ENCODE measurements around the gene DMRT3. TPM values are rescaled to one million over a fixed set of nuclear protein-coding genes. Genes with fewer than 3 reads are reported as not detected.

The DMRT3 gene
- total RNA-seq, 4 donors from 2014 or later = not detected

GRCh38 chr9:1007312-1007711, 30.9 kb downstream of the DMRT3 start:
- Histone ChIP-seq H3K9me3 (no peaks in the 10 kb centered on the region), H3K27ac (no peak overlapping the region), H3K4me1 (peaks cover 0 to 6% (median 0%) of the 10 kb centered on the region in 4 donors), H3K4me3 (no peak overlapping the region), H3K36me3 (no peaks in the 10 kb centered on the region), H3K27me3 (peaks cover 47% of the 10 kb centered on the region)
- WGBS, 2 donors (ENCODE audit: low coverage in 1 of 2) = 69 to 86% methylated on average over 3 of the region's 3 CpGs
- no peak for DNase-seq
- TF ChIP-seq POLR2A (IDR thresholded peaks at IDR 0.05) = no peak
- TF ChIP-seq POLR2AphosphoS5 (IDR thresholded peaks at IDR 0.05) = no peak
- no peak for TF ChIP-seq EP300 (IDR thresholded peaks at IDR 0.05; ENCODE audit: low read depth)
- no peak for TF ChIP-seq CTCF (IDR thresholded peaks at IDR 0.05)
- in situ Hi-C loops (cut with MboI; ENCODE audit: low pct_ligation_motif_present in 1 of 4, low pct_unique_long_range_greater_than_20kb in 1 of 4, low sequenced_read_pairs in 3 of 4) (loop anchor here (5.0 to 25.0 kb wide), 3 partner anchors 113 to 395 kb away; no protein-coding TSS in a partner anchor), intact Hi-C loops (cut with DNase I; ENCODE audit: low total_unique reads) (no loop called here)

- H3K4me3 ChIP-seq = no peak overlapping the region
- no peak for DNase-seq
- in situ Hi-C loops (cut with MboI; ENCODE audit: low pct_ligation_motif_present in 1 of 4, low pct_unique_long_range_greater_than_20kb in 1 of 4, low sequenced_read_pairs in 3 of 4) (loop anchor here (5.0 to 25.0 kb wide), 3 partner anchors 113 to 396 kb away; no protein-coding TSS in a partner anchor), intact Hi-C loops (cut with DNase I; ENCODE audit: low total_unique reads) (no loop called here)
- no peak for TF ChIP-seq EP300 (IDR thresholded peaks at IDR 0.05; ENCODE audit: low read depth)
- TF ChIP-seq POLR2A (IDR thresholded peaks at IDR 0.05) = no peak
- no peak for TF ChIP-seq POLR2AphosphoS5 (IDR thresholded peaks at IDR 0.05)
- no peak for TF ChIP-seq CTCF (IDR thresholded peaks at IDR 0.05)
- peaks cover 0 to 6% (median 0%) of the 10 kb centered on the region in 4 donors for H3K4me1 ChIP-seq
- 89 to 90% methylated on average over 3 of the region's 3 CpGs for WGBS, 2 donors (ENCODE audit: low coverage in 1 of 2)
- no peaks in the 10 kb centered on the region for H3K36me3 ChIP-seq
- no peak overlapping the region for H3K27ac ChIP-seq
- H3K27me3 ChIP-seq = peaks cover 48% of the 10 kb centered on the region
- H3K9me3 ChIP-seq = no peaks in the 10 kb centered on the region
Measured at GRCh38 chr9:1008216-1008615, 31.8 kb downstream of the DMRT3 start.

GRCh38 chr9:1009101-1009707, 32.7 kb downstream of the DMRT3 start:
- no peaks in the 10 kb centered on the region for H3K36me3 ChIP-seq
- intact Hi-C loops (cut with DNase I; ENCODE audit: low total_unique reads) = no loop called here
- H3K27ac ChIP-seq = no peak overlapping the region
- DNase-seq = peak; percentile 88
- H3K4me3 ChIP-seq = no peak overlapping the region
- 7 to 8% methylated on average over 14 of the region's 14 CpGs for WGBS, 2 donors (ENCODE audit: low coverage in 1 of 2)
- H3K9me3 ChIP-seq = no peaks in the 10 kb centered on the region
- H3K27me3 ChIP-seq = peaks cover 42% of the 10 kb centered on the region
- TF ChIP-seq CTCF (IDR thresholded peaks at IDR 0.05) = peak; percentile 91 to 99 (median 97)
- no peak for TF ChIP-seq EP300 (IDR thresholded peaks at IDR 0.05; ENCODE audit: low read depth)
- TF ChIP-seq POLR2A (IDR thresholded peaks at IDR 0.05) = no peak
- TF ChIP-seq POLR2AphosphoS5 (IDR thresholded peaks at IDR 0.05) = peak in 2 of 3 donors; percentile 13 to 19
- H3K4me1 ChIP-seq = peaks cover 0 to 6% (median 0%) of the 10 kb centered on the region in 4 donors
- in situ Hi-C loops (cut with MboI; ENCODE audit: low pct_ligation_motif_present in 1 of 4, low pct_unique_long_range_greater_than_20kb in 1 of 4, low sequenced_read_pairs in 3 of 4) = loop anchor here (5.0 to 25.0 kb wide), 3 partner anchors 114 to 397 kb away; no protein-coding TSS in a partner anchor

GRCh38 chr9:1013021-1013420, 36.6 kb downstream of the DMRT3 start:
- no peaks in the 10 kb centered on the region for H3K9me3 ChIP-seq
- intact Hi-C loops (cut with DNase I; ENCODE audit: low total_unique reads) = no loop called here
- H3K27me3 ChIP-seq = peaks cover 38% of the 10 kb centered on the region
- DNase-seq = no peak
- H3K36me3 ChIP-seq = no peaks in the 10 kb centered on the region
- H3K4me1 ChIP-seq = peaks cover 0 to 6% (median 0%) of the 10 kb centered on the region in 4 donors
- 64 to 73% methylated on average over 2 to 5 of the region's 5 CpGs for WGBS, 2 donors (ENCODE audit: low coverage in 1 of 2)
- no peak overlapping the region for H3K27ac ChIP-seq
- in situ Hi-C loops (cut with MboI; ENCODE audit: low pct_ligation_motif_present in 1 of 4, low pct_unique_long_range_greater_than_20kb in 1 of 4, low sequenced_read_pairs in 3 of 4) = loop anchor here in 2 of 4 donors (25.0 kb wide), 1 partner anchor 401 kb away; no protein-coding TSS in a partner anchor
- TF ChIP-seq POLR2AphosphoS5 (IDR thresholded peaks at IDR 0.05) = no peak
- TF ChIP-seq POLR2A (IDR thresholded peaks at IDR 0.05) = no peak
- TF ChIP-seq CTCF (IDR thresholded peaks at IDR 0.05) = no peak
- no peak for TF ChIP-seq EP300 (IDR thresholded peaks at IDR 0.05; ENCODE audit: low read depth)
- no peak overlapping the region for H3K4me3 ChIP-seq
